HG02884 (cell line): ENCODE data around the gene STK33.

ENCODE experiments used
- ATAC-seq: cut with Tn5 transposase; IDR thresholded peaks from one replicate; pipeline ENCODE4 v1.9.1; 2021; ENCODE audit warnings: mild to moderate bottlenecking, moderate library complexity; ENCODE audit not compliant: unreplicated experiment

STK33 gene

GRCh38 chr11:8604078-8604723 is 10.2 kb upstream of the STK33 start:
- ATAC-seq: no peak

- ATAC-seq: no peak
Observed at GRCh38 chr11:8603696-8604077, 9.7 kb upstream of the STK33 start.

GRCh38 chr11:8601376-8602133 is 7.5 kb upstream of the STK33 start:
- ATAC-seq: no peak

GRCh38 chr11:8598506-8598905 is 4.5 kb upstream of the STK33 start:
- no peak for ATAC-seq

GRCh38 chr11:8597182-8597581 is 3.2 kb upstream of the STK33 start:
- ATAC-seq: no peak

- no peak for ATAC-seq
Observed at GRCh38 chr11:8596504-8597046, 2.5 kb upstream of the STK33 start.

- peak; percentile 21 for ATAC-seq
Observed at GRCh38 chr11:8593455-8593854, 573 bp downstream of the STK33 start.

- no peak for ATAC-seq
Observed at GRCh38 chr11:8587915-8588314, 6.1 kb downstream of the STK33 start.

GRCh38 chr11:8586805-8587204 is 7.2 kb downstream of the STK33 start:
- ATAC-seq: no peak

- no peak for ATAC-seq
Observed at GRCh38 chr11:8586184-8586583, 7.8 kb downstream of the STK33 start.

GRCh38 chr11:8584511-8584910 is 9.5 kb downstream of the STK33 start:
- ATAC-seq: no peak

GRCh38 chr11:8584082-8584481 is 9.9 kb downstream of the STK33 start:
- ATAC-seq: no peak

- ATAC-seq: no peak
Observed at GRCh38 chr11:8581300-8581699, 12.7 kb downstream of the STK33 start.

GRCh38 chr11:8577791-8578581 is 16.0 kb downstream of the STK33 start:
- ATAC-seq: no peak

- ATAC-seq: no peak
Observed at GRCh38 chr11:8574798-8575197, 19.2 kb downstream of the STK33 start.

- no peak for ATAC-seq
Observed at GRCh38 chr11:8573777-8574176, 20.3 kb downstream of the STK33 start.

GRCh38 chr11:8567602-8568198 is 26.3 kb downstream of the STK33 start:
- no peak for ATAC-seq

GRCh38 chr11:8566613-8567210 is 27.3 kb downstream of the STK33 start:
- ATAC-seq: no peak

GRCh38 chr11:8564526-8564925 is 29.5 kb downstream of the STK33 start:
- no peak for ATAC-seq

GRCh38 chr11:8561461-8561860 is 32.6 kb downstream of the STK33 start:
- no peak for ATAC-seq

GRCh38 chr11:8558436-8558835 is 35.6 kb downstream of the STK33 start:
- no peak for ATAC-seq
